SU-DHL-6 (cell line): Measurements from ENCODE around the gene TFPT.

Experiments used
- EZH2phosphoT487 ChIP-seq: fragments of 200-600 bp; sonication (generic), shearing (Covaris generic); conservative IDR thresholded peaks from 2 replicates; pipeline ENCODE4 v1.6.1; 2018; ENCODE audit warnings: mild to moderate bottlenecking, antibody characterized with exemption, low read length, moderate library complexity, mixed read lengths
- TF ChIP-seq, protein P1 (sequence below): fragments of 200-600 bp; sonication (generic); IDR thresholded peaks from one replicate; pipeline ENCODE4 v1.5.1; 2017; ENCODE audit warnings: antibody characterized with exemption, mild to moderate bottlenecking, low read length, moderate library complexity; ENCODE audit not compliant: insufficient read depth, poor library complexity, severe bottlenecking

GRCh38 chr19:54153731-54154326 is 38.4 kb upstream of the TFPT start:
- TF ChIP-seq, protein P1, sequence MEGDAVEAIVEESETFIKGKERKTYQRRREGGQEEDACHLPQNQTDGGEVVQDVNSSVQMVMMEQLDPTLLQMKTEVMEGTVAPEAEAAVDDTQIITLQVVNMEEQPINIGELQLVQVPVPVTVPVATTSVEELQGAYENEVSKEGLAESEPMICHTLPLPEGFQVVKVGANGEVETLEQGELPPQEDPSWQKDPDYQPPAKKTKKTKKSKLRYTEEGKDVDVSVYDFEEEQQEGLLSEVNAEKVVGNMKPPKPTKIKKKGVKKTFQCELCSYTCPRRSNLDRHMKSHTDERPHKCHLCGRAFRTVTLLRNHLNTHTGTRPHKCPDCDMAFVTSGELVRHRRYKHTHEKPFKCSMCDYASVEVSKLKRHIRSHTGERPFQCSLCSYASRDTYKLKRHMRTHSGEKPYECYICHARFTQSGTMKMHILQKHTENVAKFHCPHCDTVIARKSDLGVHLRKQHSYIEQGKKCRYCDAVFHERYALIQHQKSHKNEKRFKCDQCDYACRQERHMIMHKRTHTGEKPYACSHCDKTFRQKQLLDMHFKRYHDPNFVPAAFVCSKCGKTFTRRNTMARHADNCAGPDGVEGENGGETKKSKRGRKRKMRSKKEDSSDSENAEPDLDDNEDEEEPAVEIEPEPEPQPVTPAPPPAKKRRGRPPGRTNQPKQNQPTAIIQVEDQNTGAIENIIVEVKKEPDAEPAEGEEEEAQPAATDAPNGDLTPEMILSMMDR = no peak
- no peak for TF ChIP-seq EZH2phosphoT487
